Mesenchymal stem cell (in vitro differentiated cells and primary cell): ENCODE results near the gene RANBP3.

Source experiments
- DNase-seq: peaks from one replicate; pipeline ENCODE4 v3.0.0-alpha.2; 2013
- H2AFZ ChIP-seq: one replicate; pipeline ENCODE4 v1.6.1; 2013; ENCODE audit warnings: low read depth, mild to moderate bottlenecking, control low read depth, inconsistent platforms, low read length, moderate library complexity
- H2AK5ac ChIP-seq: 2 replicates; pipeline ENCODE4 v1.6.1; 2013; ENCODE audit warnings: low read length, moderate library complexity, mild to moderate bottlenecking, inconsistent platforms; ENCODE audit not compliant: severe bottlenecking
- H2BK120ac ChIP-seq: one replicate; pipeline ENCODE4 v1.6.1; 2013; ENCODE audit warnings: low read depth, mild to moderate bottlenecking, inconsistent platforms, low read length, moderate library complexity
- H2BK12ac ChIP-seq, 2 experiments: one replicate each; pipeline ENCODE4 v1.6.1; 2013; ENCODE audit warnings: inconsistent platforms in 2 of 2, low read length in 2 of 2, mild to moderate bottlenecking in 2 of 2, moderate library complexity in 2 of 2, control low read depth in 1 of 2
- H2BK15ac ChIP-seq: one replicate; pipeline ENCODE4 v1.6.1; 2013; ENCODE audit warnings: mild to moderate bottlenecking, low read depth, inconsistent platforms; ENCODE audit not compliant: poor library complexity, severe bottlenecking
- H2BK5ac ChIP-seq: 2 replicates; pipeline ENCODE4 v1.6.1; 2013; ENCODE audit warnings: low read depth, mild to moderate bottlenecking, low read length, control low read depth, inconsistent platforms; ENCODE audit not compliant: poor library complexity, severe bottlenecking
- H3K14ac ChIP-seq, 2 experiments: one replicate each; pipeline ENCODE4 v1.6.1; 2013; ENCODE audit warnings: inconsistent platforms in 2 of 2, low read length in 2 of 2, control low read depth in 1 of 2, mild to moderate bottlenecking in 1 of 2, moderate library complexity in 1 of 2
- H3K18ac ChIP-seq, 2 experiments: one replicate each; pipeline ENCODE4 v1.6.1; 2013; ENCODE audit warnings: inconsistent platforms in 2 of 2, low read length in 2 of 2, control low read depth in 1 of 2, low read depth in 1 of 2, mild to moderate bottlenecking in 1 of 2
- H3K23ac ChIP-seq, 2 experiments: one replicate each; pipeline ENCODE4 v1.6.1; 2013; ENCODE audit warnings: inconsistent platforms in 2 of 2, low read length in 2 of 2, mild to moderate bottlenecking in 2 of 2, moderate library complexity in 2 of 2, control low read depth in 1 of 2
- H3K27ac ChIP-seq: 2 replicates; pipeline ENCODE4 v1.5.1; 2013; ENCODE audit warnings: mild to moderate bottlenecking, moderate library complexity, low read length, control low read depth, inconsistent platforms; ENCODE audit not compliant: poor library complexity, severe bottlenecking
- H3K27me3 ChIP-seq, 2 experiments: 2 replicates each; pipeline versions ENCODE4 v1.6.1 to v1.7.0; 2013; ENCODE audit warnings: low read length in 2 of 2, mild to moderate bottlenecking in 2 of 2, moderate library complexity in 2 of 2, control low read depth in 1 of 2, inconsistent platforms in 1 of 2; ENCODE audit not compliant: control insufficient read depth in 1 of 2, insufficient read depth in 1 of 2
- H3K36me3 ChIP-seq, 2 experiments: 2 replicates each; pipeline versions ENCODE4 v1.6.1 to v1.7.0; 2013; ENCODE audit warnings: low read length in 2 of 2, control low read depth in 1 of 2, inconsistent platforms in 1 of 2, low read depth in 1 of 2, mild to moderate bottlenecking in 1 of 2; ENCODE audit not compliant: insufficient read depth in 2 of 2, control insufficient read depth in 1 of 2
- H3K4ac ChIP-seq, 2 experiments: one replicate each; pipeline ENCODE4 v1.6.1; 2013; ENCODE audit warnings: inconsistent platforms in 2 of 2, low read length in 2 of 2, mild to moderate bottlenecking in 2 of 2, moderate library complexity in 2 of 2, control low read depth in 1 of 2, low read depth in 1 of 2
- H3K4me1 ChIP-seq: 2 replicates; pipeline ENCODE4 v1.6.1; 2013; ENCODE audit warnings: low read depth, low read length, control low read depth; ENCODE audit not compliant: control insufficient read depth, insufficient read depth
- H3K4me2 ChIP-seq: 2 replicates; pipeline ENCODE4 v1.6.1; 2013; ENCODE audit warnings: low read length, mild to moderate bottlenecking, inconsistent platforms; ENCODE audit not compliant: poor library complexity, severe bottlenecking
- H3K4me3 ChIP-seq, 2 experiments: 2 replicates each; pipeline versions ENCODE4 v1.5.1 to v1.7.0; 2013; ENCODE audit warnings: low read length in 2 of 2, mild to moderate bottlenecking in 2 of 2, control low read depth in 1 of 2, low read depth in 1 of 2; ENCODE audit not compliant: insufficient read depth in 1 of 2
- H3K79me1 ChIP-seq: replicated peaks from 2 replicates; pipeline ENCODE4 v1.6.1; 2013; ENCODE audit warnings: mild to moderate bottlenecking, control low read depth, low read length, inconsistent platforms; ENCODE audit not compliant: poor library complexity, severe bottlenecking
- H3K9ac ChIP-seq: 2 replicates; pipeline ENCODE4 v1.7.0; 2013; ENCODE audit warnings: mild to moderate bottlenecking, low read length, moderate library complexity
- H3K9me3 ChIP-seq: 2 replicates; pipeline ENCODE4 v1.7.0; 2013; ENCODE audit warnings: mild to moderate bottlenecking, low read length; ENCODE audit not compliant: control insufficient read depth
- H4K8ac ChIP-seq: one replicate; pipeline ENCODE4 v1.6.1; 2013; ENCODE audit warnings: inconsistent platforms, mild to moderate bottlenecking, low read length, moderate library complexity
- H4K91ac ChIP-seq: one replicate; pipeline ENCODE4 v1.6.1; 2013; ENCODE audit warnings: mild to moderate bottlenecking, low read length, inconsistent platforms
- WGBS: methylation state at CpG from one replicate; pipeline ENCODE4 v1.1.7; 2013; ENCODE audit warnings: mixed read lengths; 5-methylcytosine and 5-hydroxymethylcytosine counted together

Gene RANBP3

DNA sequence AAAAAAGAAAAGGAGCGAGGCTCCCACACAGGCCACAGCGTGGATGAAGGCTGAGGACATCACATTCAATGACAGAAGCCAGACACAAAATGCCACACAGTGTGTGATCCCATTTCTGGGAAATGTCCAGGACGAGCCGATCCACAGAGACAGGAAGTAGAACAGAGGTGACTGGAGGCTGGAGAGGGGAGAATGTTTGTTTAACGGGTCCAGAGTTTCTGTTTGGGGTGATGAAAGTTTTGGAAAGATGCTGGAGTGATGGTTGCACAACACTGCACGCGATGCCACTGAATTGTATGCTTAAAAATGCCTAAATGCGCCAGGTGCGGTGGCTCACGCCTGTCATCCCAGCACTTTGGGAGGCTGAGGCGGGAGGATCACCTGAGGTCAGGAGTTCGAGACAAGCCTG lies 107.0 kb downstream of the RANBP3 start:
- H2BK12ac ChIP-seq: no peak overlapping the region
- H3K14ac ChIP-seq: no peak overlapping the region
- H2BK15ac ChIP-seq: no peak overlapping the region
- no peaks in the 10 kb centered on the region for H3K9me3 ChIP-seq
- H3K79me1 ChIP-seq: no peaks in the 10 kb centered on the region
- H2AK5ac ChIP-seq: no peak overlapping the region
- no peak overlapping the region for H3K4me3 ChIP-seq
- H3K9ac ChIP-seq: no peak overlapping the region
- no peak overlapping the region for H3K4ac ChIP-seq
- no peak overlapping the region for H2BK5ac ChIP-seq
- 55% methylated on average over 12 of the region's 12 CpGs for WGBS
- peak overlapping the region; percentile 51 for H2AFZ ChIP-seq
- peaks cover 0 to 7% of the 10 kb centered on the region in 2 experiments for H3K27me3 ChIP-seq
- H3K18ac ChIP-seq: no peak overlapping the region
- no peak overlapping the region for H2BK120ac ChIP-seq
- no peak overlapping the region for H3K4me2 ChIP-seq
- H4K91ac ChIP-seq: no peak overlapping the region
- no peak overlapping the region for H3K23ac ChIP-seq
- peaks cover 3% of the 10 kb centered on the region for H3K4me1 ChIP-seq
- H3K27ac ChIP-seq: no peak overlapping the region
- no peaks in the 10 kb centered on the region for H3K36me3 ChIP-seq
- no peak overlapping the region for H4K8ac ChIP-seq
- DNase-seq: peak; percentile 76

DNA sequence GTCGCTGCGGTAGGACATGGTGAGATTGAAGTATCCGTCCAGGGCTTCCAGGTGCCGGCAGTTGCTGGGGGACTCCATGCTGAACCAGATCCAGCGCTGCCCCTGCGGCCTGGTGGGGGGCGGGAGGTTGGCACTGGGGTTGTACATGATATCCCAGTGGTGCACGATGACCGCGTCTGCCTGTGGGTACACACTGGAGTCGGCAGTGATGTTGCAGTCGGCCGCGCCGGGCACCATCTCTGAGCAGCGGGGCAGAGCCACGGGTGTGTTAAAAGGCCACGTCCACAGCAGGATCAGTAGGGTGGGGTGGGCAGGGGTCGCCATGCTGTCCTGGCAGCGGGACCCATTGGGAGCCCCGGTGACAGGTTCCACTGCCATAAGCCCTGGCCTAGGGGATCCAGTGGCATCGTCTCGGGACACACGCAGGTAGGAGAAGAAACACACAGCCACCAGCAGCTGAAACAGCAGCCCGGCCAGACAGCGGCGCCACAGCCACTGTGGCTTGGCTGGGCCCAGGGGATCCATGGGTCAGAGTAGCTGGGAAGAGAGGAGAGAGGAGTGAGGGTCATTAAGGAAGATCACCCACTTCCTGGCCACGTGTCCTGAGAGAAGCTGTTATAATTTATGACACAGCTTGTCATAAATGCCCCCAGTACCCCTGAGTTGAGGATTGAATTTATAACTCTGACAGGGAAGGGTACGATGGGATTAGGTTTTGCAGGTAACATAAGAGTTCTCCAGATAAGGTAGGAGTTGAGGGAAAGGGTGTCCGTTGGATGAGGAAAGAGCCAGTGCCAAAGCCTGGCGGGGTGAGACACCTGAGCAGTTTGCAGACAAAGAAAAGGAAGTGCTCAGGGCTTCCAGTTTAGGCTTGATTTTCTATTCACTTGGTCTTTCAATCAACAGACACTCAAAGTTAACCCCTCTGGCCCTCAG lies 110.5 kb downstream of the RANBP3 start:
- H2BK12ac ChIP-seq: no peak overlapping the region
- H3K14ac ChIP-seq: peak overlapping the region in 1 of 2 experiments; percentile 12
- peaks cover 0 to 37% of the 10 kb centered on the region in 2 experiments for H3K27me3 ChIP-seq
- no peak overlapping the region for H2AFZ ChIP-seq
- no peak overlapping the region for H3K4me2 ChIP-seq
- H3K36me3 ChIP-seq: no peaks in the 10 kb centered on the region
- no peak overlapping the region for H3K4me3 ChIP-seq
- no peak overlapping the region for H3K23ac ChIP-seq
- H2BK120ac ChIP-seq: no peak overlapping the region
- no peaks in the 10 kb centered on the region for H3K4me1 ChIP-seq
- no peak overlapping the region for H4K8ac ChIP-seq
- no peak overlapping the region for H2AK5ac ChIP-seq
- peak overlapping the region in 1 of 2 experiments; percentile 19 for H3K4ac ChIP-seq
- H3K9ac ChIP-seq: no peak overlapping the region
- H3K27ac ChIP-seq: no peak overlapping the region
- no peaks in the 10 kb centered on the region for H3K9me3 ChIP-seq
- no peak overlapping the region for H2BK5ac ChIP-seq
- no peaks in the 10 kb centered on the region for H3K79me1 ChIP-seq
- H2BK15ac ChIP-seq: peak overlapping the region; percentile 44
- WGBS: 87% methylated on average over 29 of the region's 31 CpGs
- H3K18ac ChIP-seq: no peak overlapping the region
- no peak overlapping the region for H4K91ac ChIP-seq
- no peak for DNase-seq
